Measurements from ENCODE around the gene PHLDA1. TPM values are rescaled to one million over a fixed set of nuclear protein-coding genes. Genes with fewer than 3 reads are reported as not detected.

PHLDA1 gene
- total and polyA plus RNA-seq, 10 of the 15 experiments (the other 5 are each of a cell fraction or from before 2014, with no cell fraction given): 0.66 to 14.2 (median 1.3) TPM

- no peak for TF ChIP-seq SUZ12 (IDR thresholded peaks at IDR 0.05; ENCODE audit: unreplicated experiment)
- no peak for TF ChIP-seq IRF5 (IDR thresholded peaks at IDR 0.05; ENCODE audit: borderline replicate concordance)
- peak; percentile 91 for TF ChIP-seq PKNOX1 (IDR thresholded peaks at IDR 0.05)
Observed at GRCh38 chr12:75977952-75978671, 53.5 kb downstream of the PHLDA1 start (continued).

GRCh38 chr12:75977590-75977951 is 54.0 kb downstream of the PHLDA1 start:
- TF ChIP-seq NR2C2 (IDR thresholded peaks at IDR 0.05; ENCODE audit: borderline replicate concordance, control insufficient read depth, insufficient read length, low read depth) (no peak), TCF3 (IDR thresholded peaks at IDR 0.05; ENCODE audit: borderline replicate concordance, insufficient read depth, low read depth, low read length) (no peak), RFX5 (IDR thresholded peaks at IDR 0.05; ENCODE audit: low read depth, low read length) (no peak), STAT3 (IDR thresholded peaks at IDR 0.05; ENCODE audit: low read depth, low read length) (no peak), SMARCA5 (IDR thresholded peaks at IDR 0.05) (no peak), ZNF24 (IDR thresholded peaks at IDR 0.05) (no peak), E2F4 (IDR thresholded peaks at IDR 0.05; ENCODE audit: low read depth, low read length) (no peak), CBX3 (IDR thresholded peaks at IDR 0.05; ENCODE audit: borderline replicate concordance, low read depth) (no peak), MXI1 (IDR thresholded peaks at IDR 0.05; ENCODE audit: low read depth, low read length) (no peak), ZBTB4 (CRISPR knock-in tag; IDR thresholded peaks at IDR 0.05) (no peak), RAD21 (IDR thresholded peaks at IDR 0.05; ENCODE audit: insufficient read depth, low read depth, low read length) (no peak)
- ChIA-PET CTCF (interaction anchor here (0.5 to 2.1 kb wide), 5 partner anchors 30 to 157 kb away, joined by 3 to 14 read pairs (median 4); partner anchors contain the start of gene PHLDA1), SMC1A (ENCODE audit: uncharacterized antibody, unreplicated experiment) (interaction anchor here (1.0 to 14.9 kb wide), 6 partner anchors 10 to 162 kb away, joined by 3 to 327 read pairs (median 42); partner anchors contain the start of gene PHLDA1), RAD21 (ENCODE audit: unreplicated experiment) (interaction anchor here (0.7 to 7.7 kb wide), 8 partner anchors 8 to 60 kb away, joined by 3 to 125 read pairs (median 6); partner anchors contain the start of gene PHLDA1), POLR2A (interaction anchor here (0.6 to 11.0 kb wide), 11 partner anchors 9 to 428 kb away, joined by 3 to 111 read pairs (median 4); partner anchors contain the start of gene PHLDA1)
- Histone ChIP-seq H3K36me3 (ENCODE audit: control insufficient read depth in 2 of 2, insufficient read depth in 2 of 2, low read length in 1 of 2) (no peaks in the 10 kb centered on the region), H2AFZ (ENCODE audit: control insufficient read depth, low read depth, low read length) (no peak overlapping the region), H4K20me1 (ENCODE audit: control insufficient read depth, insufficient read depth) (no peaks in the 10 kb centered on the region), H3K79me2 (ENCODE audit: control insufficient read depth, insufficient read depth, low read length) (no peaks in the 10 kb centered on the region), H3K4me1 (ENCODE audit: control insufficient read depth, insufficient read depth, low read length) (peaks cover 27% of the 10 kb centered on the region), H3K27ac (ENCODE audit: control insufficient read depth, insufficient read depth) (no peak overlapping the region; the same call in 1 of the 2 replicates), H3K27me3 (replicated peaks in 1 of 2; ENCODE audit: control insufficient read depth in 2 of 2, insufficient read depth in 2 of 2, low read length in 1 of 2) (no peaks in the 10 kb centered on the region), H3K9ac (ENCODE audit: control insufficient read depth, insufficient read depth, low read length) (no peak overlapping the region), H3K4me3 (no peak overlapping the region), H3K9me3 (replicated peaks; ENCODE audit: control insufficient read depth, insufficient read depth, low read length) (no peaks in the 10 kb centered on the region), H3K4me2 (ENCODE audit: control insufficient read depth, insufficient read depth) (no peak overlapping the region)
- DNase-seq (ENCODE audit: low read depth, low spot score) (no peak), FAIRE-seq (no peak), ATAC-seq (peak; percentile 8)
- intact Hi-C loops (cut with micrococcal nuclease; ENCODE audit: unreplicated experiment) (no loop called here), in situ Hi-C loops (cut with MboI) (no loop called here)
- 83% methylated on average over 3 of the region's 5 CpGs for WGBS (ENCODE audit: insufficient coverage, insufficient replicate concordance, low lambda C conversion rate, missing lambda C conversion rate)
- no TSS peak for BruUV-seq (replicated peaks)
